MM.1S (cell line): Measurements from ENCODE around the gene PRR36.
A peak's percentile ranks its signal among the peaks of the same experiment; 100 is the strongest.
"Not testable (repeated sequence)": the region's sequence is repeated elsewhere in the genome, so short reads cannot be mapped to it uniquely, and the experiment has no call there.

ENCODE experiments used
- DNase-seq: peaks from one replicate; pipeline ENCODE4 v3.0.0-alpha.2; 2015
- H2AFZ ChIP-seq: fragments of 300-600 bp; sonication (generic); 2 replicates; pipeline ENCODE4 v1.6.0; 2016; ENCODE audit warnings: antibody characterized with exemption, low read length
- H3F3A ChIP-seq: fragments of 300-600 bp; sonication (generic); 2 replicates; pipeline ENCODE4 v1.6.1; 2016; ENCODE audit warnings: mild to moderate bottlenecking, antibody characterized with exemption, low read length, moderate library complexity, mixed read lengths; ENCODE audit not compliant: insufficient read depth
- H3K27ac ChIP-seq: fragments of 300-600 bp; sonication (generic); 2 replicates; pipeline ENCODE4 v1.5.1; 2016; ENCODE audit warnings: mild to moderate bottlenecking, low read length
- H3K27me3 ChIP-seq: fragments of 300-600 bp; sonication (generic); replicated peaks from 2 replicates; pipeline ENCODE4 v1.6.0; 2016; ENCODE audit warnings: low read length; ENCODE audit not compliant: insufficient read depth
- H3K36me3 ChIP-seq: fragments of 300-600 bp; sonication (generic); replicated peaks from 2 replicates; pipeline ENCODE4 v1.6.1; 2016; ENCODE audit warnings: mild to moderate bottlenecking, low read length, mixed read lengths; ENCODE audit not compliant: insufficient read depth
- H3K4me1 ChIP-seq: fragments of 300-600 bp; sonication (generic); 2 replicates; pipeline ENCODE4 v1.6.1; 2016; ENCODE audit warnings: low read length, mixed read lengths
- H3K4me2 ChIP-seq: fragments of 300-600 bp; sonication (generic); 2 replicates; pipeline ENCODE4 v1.6.0; 2016; ENCODE audit warnings: low read depth, low read length
- H3K4me3 ChIP-seq: fragments of 300-600 bp; sonication (generic); 2 replicates; pipeline ENCODE4 v1.5.1; 2016; ENCODE audit warnings: low read length, mixed read lengths
- H3K79me2 ChIP-seq: fragments of 300-600 bp; sonication (generic); 2 replicates; pipeline ENCODE4 v1.6.1; 2016; ENCODE audit warnings: mixed run types, low read length, mixed read lengths
- H3K9ac ChIP-seq: fragments of 300-600 bp; sonication (generic); 2 replicates; pipeline ENCODE4 v1.6.1; 2016; ENCODE audit warnings: low read length, mixed read lengths
- H3K9me2 ChIP-seq: fragments of 300-600 bp; sonication (generic); replicated peaks from 2 replicates; pipeline ENCODE4 v1.6.1; 2016; ENCODE audit warnings: mild to moderate bottlenecking, low read length, mixed read lengths; ENCODE audit not compliant: insufficient read depth
- H3K9me3 ChIP-seq: fragments of 300-600 bp; sonication (generic); replicated peaks from 2 replicates; pipeline ENCODE4 v1.6.1; 2016; ENCODE audit warnings: mild to moderate bottlenecking, low read length, mixed read lengths; ENCODE audit not compliant: insufficient read depth
- H4K20me1 ChIP-seq: fragments of 300-600 bp; sonication (generic); 2 replicates; pipeline ENCODE4 v1.6.1; 2016; ENCODE audit warnings: mild to moderate bottlenecking, low read length, moderate library complexity, mixed read lengths; ENCODE audit not compliant: insufficient read depth
- EZH2 ChIP-seq: fragments of 300-600 bp; sonication (generic); optimal IDR thresholded peaks from 2 replicates; pipeline ENCODE3; 2017; ENCODE audit warnings: low read depth, mild to moderate bottlenecking, antibody characterized with exemption, low read length, mixed read lengths
- EZH2phosphoT487 ChIP-seq: fragments of 300-600 bp; sonication (generic); IDR thresholded peaks from 2 replicates; pipeline ENCODE4 v1.6.1; 2018; ENCODE audit warnings: antibody characterized with exemption, low read length
- TF ChIP-seq, protein P1 (sequence below): fragments of 300-600 bp; sonication (generic); IDR thresholded peaks from 2 replicates; pipeline ENCODE4 v1.5.1; 2016; ENCODE audit warnings: antibody characterized with exemption, low read length, mixed read lengths

The PRR36 gene

DNA sequence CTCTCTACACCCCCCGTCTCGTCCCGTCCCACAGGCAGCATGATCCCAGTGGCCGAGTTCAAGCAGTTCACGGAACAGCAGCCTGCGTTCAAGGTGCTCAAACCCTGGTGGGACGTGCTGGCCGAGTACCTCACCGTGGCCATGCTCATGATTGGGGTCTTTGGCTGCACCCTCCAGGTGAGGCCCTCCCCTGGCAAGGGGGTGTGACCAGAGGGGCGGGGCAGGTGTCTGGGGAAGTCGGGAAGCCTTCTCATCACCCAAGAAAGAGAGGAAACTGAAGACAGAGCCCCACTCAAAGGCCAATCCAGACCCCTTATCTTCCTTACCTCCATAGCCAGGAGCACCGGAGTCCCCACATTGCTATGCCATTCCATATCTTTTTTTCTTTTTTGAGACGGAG lies 21.4 kb upstream of the PRR36 start:
- no peak overlapping the region for H3K4me2 ChIP-seq
- H3K9me3 ChIP-seq, result no peaks in the 10 kb centered on the region
- H3K9ac ChIP-seq, result no peak overlapping the region
- TF ChIP-seq EZH2phosphoT487 (no peak), EZH2 (no peak)
- TF ChIP-seq, protein P1, sequence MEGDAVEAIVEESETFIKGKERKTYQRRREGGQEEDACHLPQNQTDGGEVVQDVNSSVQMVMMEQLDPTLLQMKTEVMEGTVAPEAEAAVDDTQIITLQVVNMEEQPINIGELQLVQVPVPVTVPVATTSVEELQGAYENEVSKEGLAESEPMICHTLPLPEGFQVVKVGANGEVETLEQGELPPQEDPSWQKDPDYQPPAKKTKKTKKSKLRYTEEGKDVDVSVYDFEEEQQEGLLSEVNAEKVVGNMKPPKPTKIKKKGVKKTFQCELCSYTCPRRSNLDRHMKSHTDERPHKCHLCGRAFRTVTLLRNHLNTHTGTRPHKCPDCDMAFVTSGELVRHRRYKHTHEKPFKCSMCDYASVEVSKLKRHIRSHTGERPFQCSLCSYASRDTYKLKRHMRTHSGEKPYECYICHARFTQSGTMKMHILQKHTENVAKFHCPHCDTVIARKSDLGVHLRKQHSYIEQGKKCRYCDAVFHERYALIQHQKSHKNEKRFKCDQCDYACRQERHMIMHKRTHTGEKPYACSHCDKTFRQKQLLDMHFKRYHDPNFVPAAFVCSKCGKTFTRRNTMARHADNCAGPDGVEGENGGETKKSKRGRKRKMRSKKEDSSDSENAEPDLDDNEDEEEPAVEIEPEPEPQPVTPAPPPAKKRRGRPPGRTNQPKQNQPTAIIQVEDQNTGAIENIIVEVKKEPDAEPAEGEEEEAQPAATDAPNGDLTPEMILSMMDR, result no peak
- H3K4me3 ChIP-seq, result no peak overlapping the region
- H3K4me1 ChIP-seq, result no peaks in the 10 kb centered on the region
- no peak for DNase-seq
- peaks cover 67% of the 10 kb centered on the region for H3K27me3 ChIP-seq
- H3K27ac ChIP-seq, result no peak overlapping the region
- H3F3A ChIP-seq, result no peaks in the 10 kb centered on the region
- no peaks in the 10 kb centered on the region for H4K20me1 ChIP-seq
- no peak overlapping the region for H2AFZ ChIP-seq
- H3K36me3 ChIP-seq, result no peaks in the 10 kb centered on the region
- no peaks in the 10 kb centered on the region for H3K79me2 ChIP-seq
- H3K9me2 ChIP-seq, result no peaks in the 10 kb centered on the region

DNA sequence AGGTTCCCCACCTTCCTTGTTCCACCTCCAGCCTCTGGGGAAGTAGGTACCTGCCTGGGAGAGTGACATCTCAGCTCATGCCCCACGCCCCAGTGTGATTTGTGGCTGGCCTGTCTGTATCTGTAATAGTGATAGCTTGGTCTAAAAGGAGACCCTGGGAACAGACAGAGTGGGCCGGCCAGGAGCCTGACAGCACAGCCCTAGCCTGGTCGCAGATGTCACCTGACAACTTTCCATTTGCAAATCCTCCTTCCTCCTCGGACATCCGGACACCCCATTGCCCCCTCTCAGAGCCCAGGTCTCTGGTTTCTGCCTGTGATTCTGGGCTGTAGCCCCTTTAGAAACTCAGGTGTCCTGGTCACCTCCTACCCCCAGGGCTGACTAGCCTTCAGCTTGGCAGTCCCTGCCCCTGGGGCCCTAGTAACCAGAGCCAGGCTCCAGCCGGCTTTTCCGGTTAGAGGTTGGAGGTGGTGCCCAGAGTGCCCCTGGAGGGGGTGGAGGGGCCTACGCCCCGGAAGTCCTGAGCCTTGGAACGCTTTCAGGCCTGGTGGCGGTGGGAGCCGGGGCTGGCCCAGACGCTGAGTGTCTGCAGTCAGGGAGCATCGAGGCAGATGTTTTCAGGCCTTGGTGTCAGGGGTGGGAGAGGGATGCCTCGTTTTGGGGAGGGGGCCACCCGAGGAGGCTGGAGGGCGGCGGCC lies 20.6 kb upstream of the PRR36 start:
- H3K36me3 ChIP-seq, result no peaks in the 10 kb centered on the region
- no peak overlapping the region for H2AFZ ChIP-seq
- no peaks in the 10 kb centered on the region for H3K9me2 ChIP-seq
- H3K27ac ChIP-seq, result no peak overlapping the region
- H3K79me2 ChIP-seq, result no peaks in the 10 kb centered on the region
- H3K4me2 ChIP-seq, result peak overlapping the region; percentile 9; the same call in 1 of the 2 replicates
- no peak for DNase-seq
- TF ChIP-seq, protein P1, result no peak
- H3K4me1 ChIP-seq, result no peaks in the 10 kb centered on the region
- peaks cover 68% of the 10 kb centered on the region for H3K27me3 ChIP-seq
- no peaks in the 10 kb centered on the region for H3F3A ChIP-seq
- H3K9ac ChIP-seq, result no peak overlapping the region
- no peaks in the 10 kb centered on the region for H4K20me1 ChIP-seq
- no peaks in the 10 kb centered on the region for H3K9me3 ChIP-seq
- H3K4me3 ChIP-seq, result no peak overlapping the region

GRCh38 chr19:7893362-7894101 lies 19.3 kb upstream of the PRR36 start:
- not testable (repeated sequence) for H3K9me2 ChIP-seq, H3K79me2 ChIP-seq, H3K4me1 ChIP-seq, H4K20me1 ChIP-seq, DNase-seq, H2AFZ ChIP-seq, H3K9me3 ChIP-seq, H3K27ac ChIP-seq, H3K4me3 ChIP-seq, H3K9ac ChIP-seq, H3F3A ChIP-seq, H3K4me2 ChIP-seq, H3K36me3 ChIP-seq
- H3K27me3 ChIP-seq, result peaks cover 72% of the 10 kb centered on the region

- no peak overlapping the region for H3K27ac ChIP-seq
- no peaks in the 10 kb centered on the region for H3K9me2 ChIP-seq
- peaks cover 79% of the 10 kb centered on the region for H3K27me3 ChIP-seq
- no peak overlapping the region for H3K4me3 ChIP-seq
- DNase-seq, result no peak
- no peak for TF ChIP-seq EZH2phosphoT487
- TF ChIP-seq, protein P1, result no peak
- no peak for TF ChIP-seq EZH2
- no peaks in the 10 kb centered on the region for H3K4me1 ChIP-seq
- H2AFZ ChIP-seq, result no peak overlapping the region
- H3K79me2 ChIP-seq, result no peaks in the 10 kb centered on the region
- no peaks in the 10 kb centered on the region for H4K20me1 ChIP-seq
- H3K36me3 ChIP-seq, result no peaks in the 10 kb centered on the region
- H3K9me3 ChIP-seq, result no peaks in the 10 kb centered on the region
- no peak overlapping the region for H3K9ac ChIP-seq
- H3K4me2 ChIP-seq, result no peak overlapping the region
- H3F3A ChIP-seq, result no peaks in the 10 kb centered on the region
These were observed 14.6 kb upstream of the PRR36 start for GRCh38 chr19:7888826-7889217.
